ENCODE results near the gene WDFY3. TPM values are rescaled to one million over a fixed set of nuclear protein-coding genes. Genes with fewer than 3 reads are reported as not detected.

Gene WDFY3
- total and polyA plus RNA-seq, 2 of the 13 experiments (the other 11 are each of a cell fraction or from before 2014, with no cell fraction given), result 16.7 to 24.5 TPM

DNA sequence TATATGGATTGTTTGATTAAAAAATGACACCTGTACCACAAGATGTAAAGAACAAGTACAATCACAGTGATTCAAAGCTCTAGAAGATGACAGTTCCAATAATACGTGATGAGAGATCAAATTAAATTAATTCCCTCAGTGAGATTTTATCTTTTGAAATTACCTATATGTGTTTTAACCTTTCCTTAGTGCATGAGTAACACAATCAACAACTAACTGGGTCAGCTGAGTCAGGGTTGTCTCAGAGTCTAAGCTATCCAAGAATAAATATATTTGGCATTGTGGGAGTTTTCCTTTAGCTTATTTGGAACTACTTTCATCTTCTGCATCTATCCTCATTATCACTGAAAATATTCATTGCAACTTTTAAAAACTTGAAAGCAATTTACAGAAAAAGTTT lies 162.8 kb downstream of the WDFY3 start:
- ChIA-PET CTCF (ENCODE audit: low intra/inter-chr PET ratio, low total read pairs) (no interaction called here), POLR2A (no interaction called here)
- DNase-seq (ENCODE audit: low spot score), result no peak
- in situ Hi-C loops (cut with HindIII; ENCODE audit: extremely low pct_ligation_motif_present, low pct_unique_long_range_greater_than_20kb), result no loop called here
- H2AFZ ChIP-seq (ENCODE audit: low read length), result no peak overlapping the region
- no peaks in the 10 kb centered on the region for H4K20me1 ChIP-seq (ENCODE audit: insufficient read depth, low read length)
- H3K27ac ChIP-seq (ENCODE audit: extremely low read length, insufficient read depth, low read length), result no peak overlapping the region
- FAIRE-seq, result no peak
- H3K4me2 ChIP-seq (ENCODE audit: low read depth, low read length), result no peak overlapping the region
- ATAC-seq, result no peak
- no peaks in the 10 kb centered on the region for H3K9me3 ChIP-seq (ENCODE audit: low read length)
- 97% methylated on average over 1 of the region's 1 CpG for WGBS (ENCODE audit: low lambda C conversion rate)
- no peaks in the 10 kb centered on the region for H3K27me3 ChIP-seq (ENCODE audit: control insufficient read depth in 1 of 2, insufficient read depth in 2 of 2, low read length in 2 of 2)
- no TSS peak for BruUV-seq (replicated peaks)
- intact Hi-C loops (cut with micrococcal nuclease; ENCODE audit: unreplicated experiment), result no loop called here
- TF ChIP-seq XBP1 (CRISPR knock-in tag; IDR thresholded peaks at IDR 0.05) (no peak), ERF (CRISPR knock-in tag; IDR thresholded peaks at IDR 0.05) (no peak), SIX1 (CRISPR knock-in tag; IDR thresholded peaks at IDR 0.05; ENCODE audit: borderline replicate concordance) (no peak), PLRG1 (conservative IDR thresholded peaks at IDR 0.05) (no peak), WIZ (CRISPR knock-in tag; IDR thresholded peaks at IDR 0.05) (no peak), BRCA1 (CRISPR knock-in tag; IDR thresholded peaks at IDR 0.05) (no peak), RBM22 (optimal IDR thresholded peaks at IDR 0.05; ENCODE audit: low read length) (no peak), ZNF629 (CRISPR knock-in tag; conservative IDR thresholded peaks at IDR 0.05) (no peak), FIP1L1 (IDR thresholded peaks at IDR 0.05; ENCODE audit: borderline replicate concordance, insufficient read depth, low read depth, low read length) (no peak), NFE2 (CRISPR knock-in tag; IDR thresholded peaks at IDR 0.05) (no peak), KDM3A (CRISPR knock-in tag; IDR thresholded peaks at IDR 0.05; ENCODE audit: low read depth) (no peak)
- TF ChIP-seq, protein P1, sequence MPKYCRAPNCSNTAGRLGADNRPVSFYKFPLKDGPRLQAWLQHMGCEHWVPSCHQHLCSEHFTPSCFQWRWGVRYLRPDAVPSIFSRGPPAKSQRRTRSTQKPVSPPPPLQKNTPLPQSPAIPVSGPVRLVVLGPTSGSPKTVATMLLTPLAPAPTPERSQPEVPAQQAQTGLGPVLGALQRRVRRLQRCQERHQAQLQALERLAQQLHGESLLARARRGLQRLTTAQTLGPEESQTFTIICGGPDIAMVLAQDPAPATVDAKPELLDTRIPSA (CRISPR knock-in tag; IDR thresholded peaks at IDR 0.05; ENCODE audit: borderline replicate concordance), result no peak
- TF ChIP-seq, protein P2, sequence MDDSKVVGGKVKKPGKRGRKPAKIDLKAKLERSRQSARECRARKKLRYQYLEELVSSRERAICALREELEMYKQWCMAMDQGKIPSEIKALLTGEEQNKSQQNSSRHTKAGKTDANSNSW (CRISPR knock-in tag; IDR thresholded peaks at IDR 0.05; ENCODE audit: borderline replicate concordance), result no peak
- TF ChIP-seq, protein P3, sequence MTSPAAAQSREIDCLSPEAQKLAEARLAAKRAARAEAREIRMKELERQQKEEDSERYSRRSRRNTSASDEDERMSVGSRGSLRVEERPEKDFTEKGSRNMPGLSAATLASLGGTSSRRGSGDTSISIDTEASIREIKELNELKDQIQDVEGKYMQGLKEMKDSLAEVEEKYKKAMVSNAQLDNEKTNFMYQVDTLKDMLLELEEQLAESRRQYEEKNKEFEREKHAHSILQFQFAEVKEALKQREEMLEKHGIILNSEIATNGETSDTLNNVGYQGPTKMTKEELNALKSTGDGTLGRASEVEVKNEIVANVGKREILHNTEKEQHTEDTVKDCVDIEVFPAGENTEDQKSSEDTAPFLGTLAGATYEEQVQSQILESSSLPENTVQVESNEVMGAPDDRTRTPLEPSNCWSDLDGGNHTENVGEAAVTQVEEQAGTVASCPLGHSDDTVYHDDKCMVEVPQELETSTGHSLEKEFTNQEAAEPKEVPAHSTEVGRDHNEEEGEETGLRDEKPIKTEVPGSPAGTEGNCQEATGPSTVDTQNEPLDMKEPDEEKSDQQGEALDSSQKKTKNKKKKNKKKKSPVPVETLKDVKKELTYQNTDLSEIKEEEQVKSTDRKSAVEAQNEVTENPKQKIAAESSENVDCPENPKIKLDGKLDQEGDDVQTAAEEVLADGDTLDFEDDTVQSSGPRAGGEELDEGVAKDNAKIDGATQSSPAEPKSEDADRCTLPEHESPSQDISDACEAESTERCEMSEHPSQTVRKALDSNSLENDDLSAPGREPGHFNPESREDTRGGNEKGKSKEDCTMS (CRISPR knock-in tag; conservative IDR thresholded peaks at IDR 0.05), result no peak
- no peak overlapping the region for H3K4me3 ChIP-seq (replicated peaks in 1 of 3; ENCODE audit: insufficient read depth in 1 of 3, low read depth in 2 of 3, low read length in 3 of 3)
- no peak overlapping the region for H3K9ac ChIP-seq (ENCODE audit: insufficient read depth, low read depth, low read length)
- H3K4me1 ChIP-seq (ENCODE audit: insufficient read depth, low read length), result no peaks in the 10 kb centered on the region
- no peaks in the 10 kb centered on the region for H3K79me2 ChIP-seq (ENCODE audit: insufficient read depth, low read length)
- peaks cover 1 to 14% of the 10 kb centered on the region in 2 experiments; a peak in 4 of 5 replicates for H3K36me3 ChIP-seq (replicated peaks in 1 of 2; ENCODE audit: control insufficient read depth in 1 of 2, insufficient read depth in 2 of 2, low read length in 2 of 2)
